HG02798 (cell line): Measurements from ENCODE around the gene CYLD.

Experiments
- ATAC-seq: cut with Tn5 transposase; IDR thresholded peaks from one replicate; pipeline ENCODE4 v1.9.1; 2021; ENCODE audit warnings: mild to moderate bottlenecking; ENCODE audit not compliant: unreplicated experiment, poor library complexity

The CYLD gene

DNA sequence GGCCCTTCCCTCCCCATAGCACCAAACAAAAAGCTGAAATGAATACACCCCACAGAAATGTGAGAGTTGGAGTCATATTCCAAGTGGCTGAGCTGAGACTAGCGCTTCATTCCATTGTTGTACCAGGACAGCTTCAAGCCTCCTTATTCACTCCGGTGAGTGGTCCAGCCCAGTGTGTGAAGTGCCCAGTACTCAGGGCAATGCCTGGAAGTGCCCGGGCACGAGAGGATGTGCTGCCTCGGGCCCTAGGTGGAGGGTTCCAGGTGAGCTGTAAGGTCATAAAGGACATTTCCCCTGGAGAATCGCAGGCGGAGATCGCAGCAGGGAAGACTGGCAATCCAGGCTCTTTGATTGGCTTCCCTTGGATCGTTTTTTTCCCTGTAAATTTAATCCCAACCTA lies 5.4 kb upstream of the CYLD start:
- no peak for ATAC-seq

DNA sequence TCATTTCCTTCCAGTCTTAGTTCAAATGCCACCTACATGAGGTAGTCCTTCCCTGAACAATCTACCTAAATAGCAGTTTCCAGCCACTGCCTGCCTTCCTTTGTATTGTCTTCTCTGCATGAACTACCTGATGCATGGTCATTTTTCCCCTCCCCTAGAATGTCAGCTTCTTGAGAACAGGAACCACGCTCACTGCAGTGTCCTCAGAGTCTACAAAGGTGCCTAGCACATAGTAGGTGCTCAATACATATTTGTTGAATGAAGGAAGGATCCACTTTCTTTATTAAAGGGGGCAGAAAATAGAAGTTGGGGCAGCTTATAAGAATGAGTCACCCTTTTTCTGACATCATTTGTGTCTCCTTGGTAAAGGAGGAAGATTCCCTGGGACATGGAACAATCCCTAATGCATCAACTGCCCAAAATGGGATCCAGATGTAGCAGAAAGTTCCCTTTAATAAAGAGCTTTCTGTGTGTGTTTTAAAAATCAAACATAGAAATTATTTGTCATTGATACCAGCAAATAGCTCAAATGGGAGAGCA lies 4.4 kb upstream of the CYLD start:
- ATAC-seq, result no peak

DNA sequence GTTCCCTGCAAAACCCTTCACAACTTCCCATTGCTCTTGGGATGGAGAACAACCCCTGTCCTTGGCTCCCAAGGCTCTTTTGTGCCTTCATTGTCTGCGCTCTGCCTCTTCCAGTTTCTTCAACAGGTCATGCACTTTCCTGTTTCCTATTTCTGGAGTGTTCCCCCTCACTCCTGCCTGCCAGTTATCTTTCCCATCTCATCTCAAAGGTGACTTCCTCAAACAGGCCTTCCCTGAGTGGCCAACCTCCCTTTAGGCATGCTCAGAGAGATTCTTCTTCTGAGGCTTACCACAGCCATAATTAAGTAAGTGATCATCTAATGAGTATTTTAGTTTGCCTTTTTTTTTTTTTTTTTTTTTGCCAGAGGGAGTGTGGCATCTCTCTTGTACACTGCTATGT lies 2.9 kb upstream of the CYLD start:
- ATAC-seq, result no peak

DNA sequence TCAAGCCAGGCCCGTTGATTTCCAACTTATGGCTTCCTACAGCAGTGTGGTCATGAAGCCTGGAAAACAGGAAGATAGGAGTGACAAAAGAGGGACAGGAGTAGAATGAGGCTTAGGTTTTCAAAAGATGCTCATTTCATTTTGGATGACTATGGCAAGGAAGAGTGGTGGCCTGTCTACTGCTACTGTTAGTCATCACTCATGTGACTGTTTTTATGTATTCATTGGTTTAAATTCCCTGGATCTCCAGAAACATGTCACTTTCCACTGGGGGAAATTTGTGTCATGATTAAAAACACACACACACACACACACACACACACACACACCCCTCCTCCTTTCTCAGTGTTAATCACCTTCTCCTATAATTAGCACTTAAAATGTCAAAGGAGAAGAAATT lies 1.1 kb upstream of the CYLD start:
- no peak for ATAC-seq

DNA sequence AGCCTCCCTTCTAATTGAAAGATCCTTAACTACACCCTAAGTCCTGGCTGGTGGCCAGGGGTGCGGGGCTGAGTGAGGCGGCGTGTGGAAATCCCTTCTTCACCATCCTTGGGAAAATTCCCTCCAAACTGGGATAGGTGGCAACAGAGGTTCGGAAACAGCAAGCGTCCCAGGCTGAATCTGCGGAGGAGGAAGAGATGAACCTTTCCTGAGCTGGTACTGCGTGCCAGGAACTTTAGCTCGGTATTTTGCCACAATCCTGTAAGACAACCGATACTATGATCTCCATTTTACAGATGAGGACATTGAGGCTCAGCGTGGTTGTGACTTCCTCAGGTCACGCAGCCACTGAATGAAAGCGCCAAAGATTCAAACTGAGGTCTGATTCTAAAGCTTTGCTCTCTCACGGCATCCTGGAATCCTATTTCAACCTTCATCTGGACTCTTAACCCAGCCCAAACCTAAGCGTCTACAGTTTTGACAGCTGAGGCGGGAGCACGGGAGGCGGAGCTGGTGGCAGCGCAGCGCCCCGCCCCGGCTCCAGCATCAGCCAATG lies 583 bp upstream of the CYLD start:
- no peak for ATAC-seq

DNA sequence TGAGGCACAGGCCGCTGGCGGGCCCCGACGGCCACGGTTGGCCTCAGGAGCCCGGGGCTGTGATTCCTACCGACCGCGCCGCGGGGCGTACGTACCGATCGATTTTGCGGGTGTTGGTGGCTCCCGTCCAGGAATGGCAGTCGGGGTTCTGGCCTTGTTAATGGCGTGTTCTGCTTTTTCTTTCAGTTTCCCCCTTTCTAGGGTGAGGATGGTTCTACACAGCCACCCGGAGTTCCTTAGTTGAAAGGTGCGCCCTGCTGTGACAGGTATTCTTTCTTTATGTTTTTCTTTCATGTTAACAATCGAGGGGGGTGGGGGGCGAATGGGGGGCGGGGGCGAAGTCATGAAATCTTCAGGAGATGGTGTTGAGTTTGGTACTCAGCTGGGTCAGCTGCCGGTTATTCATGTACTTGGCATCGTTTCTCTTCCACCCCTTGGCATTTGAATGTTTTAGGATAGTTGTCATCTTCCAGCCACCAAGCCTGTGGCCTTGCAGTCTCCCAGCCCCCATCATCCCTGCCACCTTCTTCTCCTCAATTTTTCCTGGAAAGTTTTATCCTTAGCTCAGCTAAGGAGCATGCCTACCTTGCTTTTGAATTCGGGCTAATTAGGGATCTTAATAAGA lies 802 bp downstream of the CYLD start:
- no peak for ATAC-seq

DNA sequence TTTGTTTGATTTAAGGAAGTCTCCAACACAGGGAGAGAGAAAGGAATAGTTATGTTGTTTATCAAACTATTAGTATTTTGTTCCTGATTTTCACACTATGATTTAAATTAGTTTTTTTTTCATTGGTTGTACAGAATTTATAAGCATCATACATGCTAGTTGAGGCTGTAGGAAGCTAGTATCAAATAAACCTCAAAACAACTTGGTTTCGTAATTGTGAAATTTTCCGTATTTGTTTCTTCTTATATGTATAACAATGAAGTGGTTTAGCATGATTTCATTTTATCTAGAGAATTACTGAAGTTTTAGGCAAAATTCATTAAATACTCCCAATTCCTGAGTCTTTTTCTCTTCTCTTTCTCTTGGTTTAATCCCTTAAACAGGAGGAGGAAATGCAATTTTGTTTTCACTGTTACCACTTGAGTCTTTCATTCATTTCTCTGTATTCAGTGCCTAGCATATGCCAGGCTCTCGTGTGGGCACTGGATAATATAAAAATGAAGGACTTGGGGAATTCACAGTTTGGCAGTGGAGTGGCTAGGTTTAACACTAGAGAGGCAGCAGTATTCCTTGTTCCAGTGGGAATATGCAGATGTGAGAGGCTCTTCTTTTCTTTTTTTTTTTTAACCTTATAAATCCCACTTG lies 1.8 kb downstream of the CYLD start:
- no peak for ATAC-seq

DNA sequence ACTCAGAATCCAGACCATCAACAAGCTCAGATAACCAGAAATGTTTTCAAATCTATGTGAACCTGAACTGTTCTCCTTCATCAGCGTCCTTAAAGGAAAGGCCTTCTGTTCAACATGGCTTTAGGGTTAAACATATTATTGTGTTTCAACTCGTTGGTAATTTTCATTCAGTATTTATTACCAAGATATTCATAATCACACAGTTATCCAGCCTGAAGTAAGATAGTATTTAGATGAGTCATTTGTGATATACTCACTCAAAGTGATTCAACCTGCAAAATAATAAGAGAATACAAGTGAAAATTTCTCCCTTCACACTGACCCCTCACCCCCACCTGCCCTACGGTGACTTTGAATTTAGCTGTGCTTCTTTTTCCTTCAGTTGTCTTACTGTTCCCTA lies 3.0 kb downstream of the CYLD start:
- no peak for ATAC-seq

DNA sequence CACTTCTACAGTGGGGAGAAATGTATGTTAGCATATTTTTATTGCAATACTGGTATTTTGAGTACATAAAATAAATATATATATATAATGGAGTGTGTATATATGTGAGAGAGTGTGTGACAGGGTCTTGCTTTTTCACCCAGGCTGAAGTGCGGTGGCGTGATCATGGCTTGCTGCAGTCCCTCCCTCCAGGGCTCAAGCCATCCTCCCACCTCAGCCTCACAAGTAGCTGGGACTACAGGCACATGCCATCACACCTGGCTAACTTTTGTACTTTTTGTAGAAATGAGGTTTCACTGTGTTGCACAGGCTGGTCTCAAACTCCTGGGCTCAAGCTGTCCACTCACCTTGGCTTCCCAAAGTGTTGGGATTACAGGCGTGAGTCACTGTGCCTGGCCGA lies 4.1 kb downstream of the CYLD start:
- ATAC-seq, result no peak

DNA sequence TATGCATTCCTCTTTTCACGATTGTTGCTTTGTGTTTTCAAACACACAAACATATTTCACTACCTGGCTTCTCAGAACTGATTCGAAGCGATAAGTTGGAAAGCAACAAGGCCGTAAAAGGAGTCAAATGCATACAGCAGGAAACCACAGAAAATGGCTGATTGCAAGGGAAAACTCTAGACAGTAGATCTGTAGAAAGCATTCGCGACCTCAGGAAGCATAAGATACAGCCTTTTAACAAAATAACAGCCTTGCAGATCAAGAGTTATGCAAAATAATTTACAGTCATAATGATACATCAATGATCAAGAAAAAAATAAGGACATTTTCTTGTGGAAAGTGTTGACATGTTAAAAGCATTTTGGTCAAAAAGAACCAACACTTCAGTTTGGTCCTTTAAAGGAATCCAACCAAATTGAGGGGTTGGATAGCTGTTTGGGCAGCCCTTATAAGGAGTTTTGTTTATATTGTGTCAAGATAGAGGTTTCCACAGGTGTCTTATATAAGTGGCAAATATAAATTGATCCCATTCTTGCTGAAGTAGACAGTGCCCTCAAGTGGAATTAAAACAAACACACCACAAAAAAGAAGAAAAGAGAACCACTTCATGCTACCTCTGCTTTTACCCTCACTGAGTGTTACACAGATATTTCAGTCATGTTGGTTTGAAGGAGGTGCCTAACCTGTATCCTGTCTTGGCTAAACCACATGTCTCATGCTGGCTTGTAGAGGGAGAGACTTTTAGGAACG lies 5.5 kb downstream of the CYLD start:
- peak; percentile 54 for ATAC-seq

DNA sequence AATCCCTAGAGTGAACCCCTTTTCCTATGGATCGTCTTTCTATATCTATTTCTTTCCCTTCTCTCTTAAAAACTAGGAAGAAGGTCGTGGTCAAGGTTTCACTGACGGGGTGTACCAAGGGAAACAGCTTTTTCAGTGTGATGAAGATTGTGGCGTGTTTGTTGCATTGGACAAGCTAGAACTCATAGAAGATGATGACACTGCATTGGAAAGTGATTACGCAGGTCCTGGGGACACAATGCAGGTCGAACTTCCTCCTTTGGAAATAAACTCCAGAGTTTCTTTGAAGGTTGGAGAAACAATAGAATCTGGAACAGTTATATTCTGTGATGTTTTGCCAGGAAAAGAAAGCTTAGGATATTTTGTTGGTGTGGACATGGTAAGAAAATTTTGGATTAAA lies 9.6 kb downstream of the CYLD start:
- ATAC-seq, result no peak

DNA sequence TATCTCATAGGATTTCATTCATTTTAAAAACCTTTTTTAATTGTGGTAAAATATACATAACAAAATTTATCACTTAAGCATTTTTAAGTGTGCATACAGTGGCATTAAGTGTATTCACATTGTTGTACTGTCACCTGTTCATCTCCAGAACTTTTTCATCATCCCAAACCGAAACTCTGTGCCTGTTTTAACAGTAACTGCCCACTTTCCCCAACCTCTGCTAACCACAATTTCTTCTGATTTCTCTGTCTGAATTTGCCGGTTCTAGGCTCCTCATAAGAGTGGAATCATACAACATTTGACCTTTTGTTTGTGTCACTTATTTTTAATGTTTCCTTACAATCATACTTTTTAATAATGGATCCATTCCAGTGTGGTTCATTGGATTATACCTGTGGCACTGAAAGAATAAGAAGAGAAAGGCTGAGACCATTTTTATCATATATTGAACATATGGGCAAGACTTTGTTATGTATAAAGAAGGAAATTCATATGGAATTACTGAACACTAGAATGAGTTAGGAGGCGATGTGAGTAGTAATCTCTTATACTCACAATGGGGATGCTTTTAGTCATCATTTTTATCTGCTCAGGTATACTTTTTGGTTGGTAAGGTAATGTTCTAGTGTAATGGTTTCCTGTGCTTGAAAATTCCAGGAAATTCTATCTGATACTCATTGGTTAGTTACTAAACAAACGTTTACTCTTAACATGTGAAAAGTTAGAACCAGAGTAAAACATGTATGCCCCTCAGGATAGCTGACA lies 10.8 kb downstream of the CYLD start:
- ATAC-seq, result no peak

DNA sequence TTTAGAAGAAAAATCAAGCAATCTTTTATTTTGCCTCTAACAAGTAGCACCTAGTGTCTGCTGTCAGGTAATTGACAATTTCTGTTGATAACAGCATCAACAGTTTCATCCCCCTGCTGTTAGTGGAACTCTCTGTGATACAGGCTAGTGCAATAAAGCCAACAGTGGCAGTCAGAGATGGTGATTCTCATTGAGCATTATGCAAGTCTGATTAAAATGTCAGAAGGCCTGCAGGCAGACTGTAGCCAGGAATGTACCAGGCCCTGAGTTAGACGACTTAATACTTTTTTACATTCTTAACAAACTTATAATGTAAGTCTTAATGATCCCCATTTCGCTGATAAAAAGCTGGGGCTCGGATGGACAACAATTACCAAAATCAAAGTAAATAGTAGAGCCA lies 14.6 kb downstream of the CYLD start:
- no peak for ATAC-seq

DNA sequence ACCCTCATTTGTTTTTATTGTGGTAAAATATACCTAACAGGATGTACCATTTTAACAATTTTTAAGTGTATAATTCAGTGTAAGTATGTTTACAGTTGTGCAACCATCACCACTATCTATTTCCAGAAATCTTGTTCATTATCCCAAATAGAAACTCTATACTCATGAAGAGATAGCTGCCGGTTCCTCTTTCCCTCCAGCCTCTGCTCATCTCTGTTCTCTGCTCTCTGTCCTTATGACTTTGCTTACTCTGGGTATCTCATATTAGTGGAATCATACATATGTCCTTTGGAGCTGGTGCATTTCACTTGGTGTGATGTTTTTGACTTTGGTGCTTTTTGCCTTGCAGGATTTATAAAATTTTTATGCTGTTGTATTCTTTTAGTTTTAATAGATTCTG lies 19.4 kb downstream of the CYLD start:
- no peak for ATAC-seq

DNA sequence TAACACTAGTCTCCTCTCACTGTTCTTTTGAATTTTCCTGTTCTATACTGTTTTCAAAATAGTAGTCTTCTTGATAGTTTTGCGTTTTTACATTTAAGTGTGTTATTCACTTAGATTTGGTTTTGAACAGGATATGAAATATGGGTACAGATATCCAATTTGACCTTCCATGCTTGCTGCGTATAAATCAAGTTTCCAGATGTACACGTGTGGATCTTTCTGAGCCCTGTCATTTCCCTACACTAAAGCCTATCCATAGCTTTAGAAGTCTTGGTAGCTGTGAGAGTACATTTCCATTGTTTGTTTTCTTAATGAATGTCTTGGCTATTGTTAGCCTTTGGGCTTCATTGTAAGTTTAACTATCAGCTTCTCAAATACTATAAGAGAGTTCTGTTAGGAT lies 20.4 kb downstream of the CYLD start:
- ATAC-seq, result no peak

DNA sequence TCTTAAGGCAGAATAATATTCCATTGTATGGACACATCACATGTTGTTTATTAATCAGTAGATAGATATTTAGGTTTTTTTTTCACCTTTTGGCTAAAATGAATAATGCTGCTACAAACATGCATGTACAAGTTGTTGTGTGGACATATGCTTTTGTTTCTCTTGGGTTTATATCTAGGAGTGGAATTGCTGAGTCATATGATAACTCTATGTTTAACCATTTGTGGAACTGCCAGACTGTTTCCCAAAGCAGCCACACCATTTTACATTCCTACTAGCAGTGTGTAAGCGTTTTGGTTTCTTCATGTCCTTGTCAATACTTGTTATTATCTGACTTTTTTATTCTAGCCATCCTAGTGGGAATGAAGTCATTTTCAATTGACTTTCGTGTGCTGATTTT lies 21.3 kb downstream of the CYLD start:
- ATAC-seq, result no peak

DNA sequence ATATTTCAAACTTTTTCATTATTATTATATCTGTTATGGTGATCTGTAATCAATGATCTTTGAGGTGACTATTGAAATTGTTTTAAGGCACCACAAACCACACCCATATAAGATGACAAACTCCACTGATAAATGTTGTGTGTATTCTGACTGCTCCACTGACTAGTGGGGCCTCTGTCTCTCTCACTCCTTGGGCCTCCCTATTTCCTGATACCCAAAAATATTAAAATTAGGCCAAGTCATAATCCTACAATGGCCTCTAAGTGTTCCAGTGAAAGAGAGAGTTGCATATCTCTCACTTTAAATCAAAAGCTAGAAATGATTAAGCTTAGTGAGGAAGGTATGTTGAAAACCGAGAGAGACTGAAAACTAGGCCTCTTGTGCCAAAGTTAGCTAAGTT lies 23.4 kb downstream of the CYLD start:
- ATAC-seq, result no peak

DNA sequence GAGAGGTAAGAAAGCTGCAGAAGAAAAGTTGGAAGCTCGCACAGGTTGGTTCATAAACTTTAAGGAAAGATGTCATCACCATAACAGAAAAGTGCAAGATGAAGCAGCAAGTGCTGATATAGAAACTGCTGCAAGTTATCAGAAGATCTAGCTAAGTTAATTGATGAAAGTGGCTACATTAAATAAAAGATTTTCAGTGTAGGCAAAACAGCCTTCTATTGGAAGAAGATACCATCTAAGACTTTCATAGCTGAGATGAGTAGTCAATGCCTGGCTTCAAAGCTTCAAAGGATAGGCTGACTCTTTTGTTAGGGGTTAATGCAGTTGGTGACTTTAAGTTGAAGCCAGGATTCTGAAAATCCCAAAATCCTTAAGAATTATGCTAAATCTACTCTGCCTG lies 24.0 kb downstream of the CYLD start:
- no peak for ATAC-seq

DNA sequence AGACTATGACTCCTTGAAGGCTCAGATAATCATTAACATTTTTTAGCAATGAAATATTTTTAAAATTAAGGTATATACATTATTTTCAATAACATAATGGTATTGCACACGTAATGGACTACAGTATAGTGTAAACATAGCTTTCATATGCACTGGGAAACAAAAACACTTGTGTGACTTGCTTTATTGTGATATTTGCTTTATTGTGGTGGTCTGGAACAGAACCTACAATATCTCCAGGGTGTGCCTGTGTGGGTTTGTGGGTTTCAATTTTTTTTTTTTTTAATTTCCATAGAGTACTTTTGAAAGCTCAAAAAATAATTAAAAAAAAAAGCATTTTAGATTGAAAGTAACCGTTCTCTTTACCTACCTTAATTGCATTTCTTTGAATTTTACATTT lies 25.3 kb downstream of the CYLD start:
- ATAC-seq, result no peak

DNA sequence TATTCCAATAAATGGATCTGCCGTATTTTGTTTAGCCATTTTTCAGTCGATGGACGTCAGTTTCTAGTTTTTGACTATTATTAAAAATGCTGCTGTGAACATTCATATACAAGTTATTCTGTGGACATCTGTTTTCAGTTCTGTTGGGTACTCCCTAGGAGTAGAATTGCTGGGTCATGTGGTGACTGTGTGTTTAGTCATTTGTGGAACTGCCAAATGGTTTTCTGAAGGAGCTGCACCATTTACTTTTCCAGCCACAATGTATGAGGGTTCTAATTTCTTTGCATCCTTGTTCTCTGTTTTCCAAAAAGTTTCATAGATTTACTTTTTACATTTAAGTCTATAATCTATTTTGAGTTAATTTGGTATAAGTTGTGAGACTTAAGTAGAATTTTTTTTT lies 29.5 kb downstream of the CYLD start:
- ATAC-seq, result no peak

DNA sequence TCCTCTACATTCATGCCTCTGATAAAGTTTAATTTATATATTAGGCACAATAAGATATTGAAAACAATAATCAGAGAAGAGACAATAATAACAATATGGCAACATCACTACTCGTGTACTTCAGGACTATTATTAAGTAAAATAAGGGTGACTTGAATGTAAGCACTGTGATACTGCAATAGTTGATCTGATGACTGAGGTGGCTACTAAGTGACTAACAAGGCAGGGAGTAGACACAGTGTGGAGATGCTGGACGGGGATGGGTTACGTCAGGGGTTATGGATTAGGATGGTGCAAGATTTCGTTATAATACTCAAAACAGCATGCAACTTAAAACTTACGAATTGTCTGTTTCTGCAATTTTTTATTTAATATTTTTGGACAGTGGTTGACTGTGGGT lies 32.5 kb downstream of the CYLD start:
- no peak for ATAC-seq
